Measurements from ENCODE around the gene RBKS. TPM values are rescaled to one million over a fixed set of nuclear protein-coding genes. Genes with fewer than 3 reads are reported as not detected.

RBKS gene
- total RNA-seq, 2 experiments from 2014 or later = 2.2 to 2.8 TPM

DNA sequence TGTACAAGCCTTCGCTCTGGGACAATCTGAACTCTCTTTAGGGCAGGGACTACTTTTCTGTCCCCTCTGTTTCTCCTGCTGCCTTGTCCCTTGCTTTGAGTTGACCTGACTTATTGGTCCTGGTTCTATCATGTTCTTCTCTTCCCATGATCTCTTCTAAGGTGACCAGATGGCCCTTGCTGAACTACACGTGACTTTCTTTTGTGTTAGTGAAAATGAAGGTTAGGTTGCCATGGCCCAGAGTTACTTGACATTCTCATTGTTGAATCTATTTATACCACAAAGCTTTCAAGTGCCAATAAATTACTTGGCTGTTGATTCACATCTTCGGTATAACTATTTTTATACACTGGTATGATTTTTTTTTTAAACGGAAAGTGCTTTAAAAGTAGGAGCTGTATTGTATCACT, 94.3 kb downstream of the RBKS start:
- ChIA-PET CTCF (no interaction called here), POLR2A (no interaction called here)
- Mint-ChIP-seq H3K36me3 (ENCODE audit: low read depth) (no peaks in the 10 kb centered on the region), H3K27me3 (no peaks in the 10 kb centered on the region), H3K4me1 (no peaks in the 10 kb centered on the region), H3K27ac (no peak overlapping the region), H3K4me3 (no peak overlapping the region), H3K9me3 (no peaks in the 10 kb centered on the region)
- DNase-seq = no peak

DNA sequence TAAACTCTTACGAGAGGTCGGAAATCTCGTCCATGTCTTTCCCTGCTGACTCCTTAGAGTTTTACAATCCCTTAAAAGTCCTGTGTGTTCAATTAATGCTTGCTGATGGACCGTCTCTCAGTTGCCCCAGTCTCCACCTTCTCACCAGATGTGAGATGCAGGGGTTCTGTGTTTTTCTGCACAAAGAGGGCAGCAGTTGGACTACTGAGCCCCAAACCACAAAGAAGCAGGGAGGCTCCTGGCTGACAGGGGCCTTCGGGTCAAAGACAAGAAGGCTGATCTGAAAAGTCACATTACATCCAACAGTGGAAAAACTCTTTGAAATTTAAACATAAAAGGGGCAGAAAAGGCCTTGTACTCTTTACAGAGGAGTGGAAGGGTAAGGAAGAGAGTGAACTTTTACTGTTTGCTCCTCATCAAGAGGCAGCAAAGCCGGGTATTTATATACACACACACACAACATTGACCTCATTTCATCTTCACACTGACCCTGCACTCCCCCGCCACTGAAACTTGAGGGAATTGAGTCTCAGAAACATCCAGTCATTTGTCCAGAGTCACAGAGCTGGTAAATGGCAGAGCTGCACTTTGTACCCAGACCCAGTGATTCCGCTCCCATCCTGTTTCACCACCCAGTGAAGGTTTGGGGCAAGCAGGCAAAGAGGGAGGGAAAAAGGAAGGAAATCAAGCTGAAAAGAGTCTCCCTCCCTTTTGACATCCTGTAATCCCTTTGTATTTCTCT, 94.9 kb downstream of the RBKS start:
- H3K36me3 Mint-ChIP-seq (ENCODE audit: low read depth) = peaks cover 2% of the 10 kb centered on the region
- no peaks in the 10 kb centered on the region for H3K27me3 Mint-ChIP-seq
- H3K4me1 Mint-ChIP-seq = no peaks in the 10 kb centered on the region
- H3K27ac Mint-ChIP-seq = no peak overlapping the region
- no peaks in the 10 kb centered on the region for H3K9me3 Mint-ChIP-seq
- no peak overlapping the region for H3K4me3 Mint-ChIP-seq
- DNase-seq = no peak
- ChIA-PET CTCF (interaction anchor here (0.5 kb wide), 1 partner anchor 456 kb away, joined by 3 read pairs; no protein-coding TSS in a partner anchor), POLR2A (no interaction called here)

DNA sequence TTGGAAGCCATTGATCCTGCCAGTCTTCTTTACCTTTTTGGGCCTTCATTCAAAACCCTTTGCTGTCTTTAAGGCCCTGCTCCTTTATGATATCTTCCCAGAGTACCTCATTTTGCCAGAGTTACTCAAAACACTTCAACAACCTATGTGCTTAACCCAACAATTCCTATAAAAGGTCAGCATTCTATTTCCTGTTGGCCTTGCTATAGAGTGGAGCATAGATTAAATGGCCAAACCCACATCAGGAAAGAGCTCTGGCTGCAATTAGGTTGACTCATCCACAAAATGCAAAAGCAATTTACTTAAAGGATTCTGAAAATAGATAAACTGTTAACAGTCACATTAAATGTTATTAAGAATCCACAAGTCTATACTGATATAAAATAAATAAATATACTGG, 97.4 kb downstream of the RBKS start:
- peaks cover 3% of the 10 kb centered on the region for H3K36me3 Mint-ChIP-seq (ENCODE audit: low read depth)
- no peak for DNase-seq
- H3K4me3 Mint-ChIP-seq = no peak overlapping the region
- ChIA-PET POLR2A (no interaction called here), CTCF (no interaction called here)
- H3K27me3 Mint-ChIP-seq = no peaks in the 10 kb centered on the region
- H3K9me3 Mint-ChIP-seq = no peaks in the 10 kb centered on the region
- H3K27ac Mint-ChIP-seq = no peak overlapping the region
- no peaks in the 10 kb centered on the region for H3K4me1 Mint-ChIP-seq

DNA sequence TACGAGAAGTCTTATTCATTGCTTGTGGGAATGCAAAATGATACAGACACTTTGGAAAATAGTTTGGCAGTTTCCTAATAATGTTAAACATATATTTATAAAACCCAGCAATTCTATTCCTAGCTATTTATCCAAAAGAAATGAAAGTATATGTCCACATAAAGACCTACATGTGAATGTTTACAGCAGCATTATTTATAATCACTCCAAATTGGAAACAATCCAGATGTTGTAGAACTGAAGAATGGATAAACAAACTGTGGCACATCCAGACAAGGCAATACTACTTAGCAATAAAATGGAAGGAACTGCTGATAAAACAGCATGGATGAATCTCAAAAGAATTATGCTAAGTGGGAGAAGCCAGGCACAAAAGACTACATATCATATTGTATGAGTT, 99.4 kb downstream of the RBKS start:
- no peak for DNase-seq
- peaks cover 3% of the 10 kb centered on the region for H3K36me3 Mint-ChIP-seq (ENCODE audit: low read depth)
- CTCF ChIA-PET = no interaction called here

DNA sequence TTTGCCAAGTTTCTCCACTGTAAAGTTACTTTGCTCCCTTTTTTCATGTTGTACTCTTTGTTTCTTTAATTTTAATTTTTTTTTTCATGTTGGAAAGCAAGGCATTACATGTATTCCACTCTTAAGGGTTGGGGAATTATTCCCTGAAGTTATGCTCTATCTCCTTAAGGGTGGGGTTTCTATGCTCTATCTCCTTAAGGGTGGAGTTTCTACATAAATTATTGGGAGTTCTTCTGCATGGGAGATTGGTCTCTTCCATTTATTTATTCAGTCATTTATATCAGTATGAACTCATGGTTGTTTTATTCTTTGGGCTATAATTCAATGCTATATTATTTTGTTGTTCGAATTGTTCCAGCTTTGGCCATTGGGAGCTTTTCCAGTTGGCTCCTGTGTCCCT, 107.5 kb downstream of the RBKS start:
- ChIA-PET CTCF (no interaction called here), POLR2A (no interaction called here)
- Mint-ChIP-seq H3K9me3 (no peaks in the 10 kb centered on the region), H3K4me1 (peaks cover 7% of the 10 kb centered on the region), H3K4me3 (no peak overlapping the region), H3K36me3 (ENCODE audit: low read depth) (peaks cover 35% of the 10 kb centered on the region), H3K27ac (no peak overlapping the region), H3K27me3 (no peaks in the 10 kb centered on the region)
- no peak for DNase-seq

More for the DNA sequence above, 99.4 kb downstream of the RBKS start:
- no peaks in the 10 kb centered on the region for H3K27me3 Mint-ChIP-seq
- H3K27ac Mint-ChIP-seq = no peak overlapping the region
- no peaks in the 10 kb centered on the region for H3K4me1 Mint-ChIP-seq
- POLR2A ChIA-PET = no interaction called here
- H3K9me3 Mint-ChIP-seq = no peaks in the 10 kb centered on the region
- no peak overlapping the region for H3K4me3 Mint-ChIP-seq

DNA sequence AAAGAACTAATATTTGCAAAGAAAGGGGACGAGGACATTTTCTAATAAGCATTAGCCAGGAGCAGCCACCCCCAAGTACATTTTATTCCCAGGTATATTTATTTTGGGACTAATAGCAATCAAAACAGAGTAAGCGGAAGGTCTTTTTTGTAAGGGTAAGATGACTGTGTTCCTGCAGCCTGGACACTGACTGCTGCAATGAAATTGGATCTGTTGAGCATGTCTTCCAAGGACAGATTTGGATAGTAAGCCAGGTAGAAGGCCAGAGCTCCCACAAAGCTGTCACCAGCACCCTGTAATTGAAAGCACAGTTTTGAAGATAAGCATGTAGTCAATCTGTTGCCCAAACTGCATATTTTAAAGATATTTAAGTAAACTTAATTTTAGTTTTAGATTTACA, 108.7 kb downstream of the RBKS start:
- DNase-seq = no peak
- peaks cover 10% of the 10 kb centered on the region for H3K4me1 Mint-ChIP-seq
- H3K36me3 Mint-ChIP-seq (ENCODE audit: low read depth) = peaks cover 42% of the 10 kb centered on the region
- H3K9me3 Mint-ChIP-seq = no peaks in the 10 kb centered on the region
- ChIA-PET CTCF (interaction anchor here (0.6 kb wide), 1 partner anchor 12 kb away, joined by 3 read pairs; no protein-coding TSS in a partner anchor), POLR2A (no interaction called here)
- H3K27me3 Mint-ChIP-seq = no peaks in the 10 kb centered on the region
- no peak overlapping the region for H3K27ac Mint-ChIP-seq
- H3K4me3 Mint-ChIP-seq = no peak overlapping the region

DNA sequence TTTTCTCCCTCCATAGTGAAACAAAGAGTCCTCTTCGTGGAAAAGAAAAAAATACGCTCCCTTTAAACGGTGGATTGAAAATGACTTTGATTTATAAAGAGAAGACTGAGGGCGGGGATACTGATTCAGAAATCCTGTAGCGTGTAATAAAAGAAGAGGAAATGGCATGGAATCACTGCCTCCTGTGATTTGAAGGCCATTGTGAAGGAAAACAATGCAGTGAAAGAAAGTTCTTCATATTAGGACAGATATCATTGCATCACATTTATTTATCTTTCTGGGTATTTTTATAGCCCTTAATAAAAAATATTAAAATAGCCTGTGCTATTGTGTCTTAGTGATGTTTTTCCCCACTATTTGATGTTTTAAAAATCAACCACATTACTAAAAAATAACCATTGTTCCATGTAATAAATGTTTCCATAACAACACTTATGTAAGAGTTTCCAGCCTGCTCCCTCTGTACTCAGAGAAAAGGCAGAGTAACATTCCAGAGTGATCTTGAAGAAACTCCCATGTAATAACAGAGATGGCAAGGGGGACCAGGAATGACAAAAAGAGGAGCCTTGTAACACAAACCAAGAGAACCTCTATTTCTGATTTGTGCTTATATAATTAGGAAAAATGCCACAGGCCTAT, 110.7 kb downstream of the RBKS start:
- Mint-ChIP-seq H3K27ac (no peak overlapping the region), H3K4me3 (no peak overlapping the region), H3K36me3 (ENCODE audit: low read depth) (peaks cover 56% of the 10 kb centered on the region), H3K27me3 (no peaks in the 10 kb centered on the region), H3K9me3 (no peaks in the 10 kb centered on the region), H3K4me1 (peaks cover 18% of the 10 kb centered on the region)
- no peak for DNase-seq
- CTCF ChIA-PET = interaction anchor here (0.9 kb wide), 1 partner anchor 96 kb away, joined by 3 read pairs; no protein-coding TSS in a partner anchor
- POLR2A ChIA-PET = no interaction called here

DNA sequence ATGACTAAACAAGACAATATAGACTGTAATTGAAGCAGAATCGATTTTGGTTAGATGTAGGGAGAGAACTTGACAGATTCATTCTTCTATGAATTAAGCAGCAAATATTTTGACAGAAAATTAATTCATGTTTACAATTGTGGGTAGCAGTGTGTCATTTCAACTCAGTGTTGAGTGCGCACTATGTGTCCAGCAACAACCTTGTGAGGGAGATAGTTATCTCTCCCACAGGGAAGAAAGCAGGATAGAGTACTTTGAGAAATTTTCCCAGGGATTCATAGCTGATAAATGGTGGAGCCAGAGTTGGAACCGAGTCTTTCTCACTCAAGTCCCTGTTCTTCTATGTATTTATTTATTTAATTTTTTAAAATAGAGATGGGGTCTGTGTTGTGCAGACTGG, 113.5 kb downstream of the RBKS start:
- Mint-ChIP-seq H3K4me1 (peaks cover 41% of the 10 kb centered on the region), H3K9me3 (no peaks in the 10 kb centered on the region), H3K36me3 (ENCODE audit: low read depth) (peaks cover 62% of the 10 kb centered on the region)

DNA sequence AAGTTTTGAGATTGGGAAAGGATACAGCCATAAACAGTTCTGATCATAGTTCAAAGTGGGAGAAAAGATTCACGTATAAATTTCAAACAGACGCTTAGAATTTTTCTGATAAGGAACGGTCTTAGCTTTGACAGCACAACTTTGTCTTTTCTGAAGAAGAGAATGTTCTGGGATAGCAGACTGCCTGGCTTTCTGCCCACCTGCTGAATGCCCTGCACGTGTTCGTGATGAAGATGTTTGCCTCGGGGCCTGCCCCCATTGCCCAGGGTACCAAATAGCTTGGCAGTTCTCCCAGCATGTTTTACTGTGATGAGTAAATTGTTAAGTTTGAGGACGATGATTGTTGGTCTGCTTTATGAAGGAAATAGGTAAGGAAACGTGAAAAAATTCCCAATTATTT, 114.1 kb downstream of the RBKS start:
- H3K4me3 Mint-ChIP-seq = no peak overlapping the region
- no peaks in the 10 kb centered on the region for H3K9me3 Mint-ChIP-seq
- peaks cover 61% of the 10 kb centered on the region for H3K36me3 Mint-ChIP-seq (ENCODE audit: low read depth)
- peaks cover 47% of the 10 kb centered on the region for H3K4me1 Mint-ChIP-seq
- CTCF ChIA-PET = no interaction called here
- no peak overlapping the region for H3K27ac Mint-ChIP-seq
- POLR2A ChIA-PET = interaction anchor here (0.6 kb wide), 1 partner anchor 541 kb away, joined by 3 read pairs; no protein-coding TSS in a partner anchor
- DNase-seq = no peak
- no peaks in the 10 kb centered on the region for H3K27me3 Mint-ChIP-seq

More for the DNA sequence above, 113.5 kb downstream of the RBKS start:
- ChIA-PET POLR2A (interaction anchor here (0.6 kb wide), 1 partner anchor 541 kb away, joined by 3 read pairs; no protein-coding TSS in a partner anchor), CTCF (no interaction called here)
- DNase-seq = no peak
- Mint-ChIP-seq H3K4me3 (no peak overlapping the region), H3K27ac (no peak overlapping the region), H3K27me3 (no peaks in the 10 kb centered on the region)

DNA sequence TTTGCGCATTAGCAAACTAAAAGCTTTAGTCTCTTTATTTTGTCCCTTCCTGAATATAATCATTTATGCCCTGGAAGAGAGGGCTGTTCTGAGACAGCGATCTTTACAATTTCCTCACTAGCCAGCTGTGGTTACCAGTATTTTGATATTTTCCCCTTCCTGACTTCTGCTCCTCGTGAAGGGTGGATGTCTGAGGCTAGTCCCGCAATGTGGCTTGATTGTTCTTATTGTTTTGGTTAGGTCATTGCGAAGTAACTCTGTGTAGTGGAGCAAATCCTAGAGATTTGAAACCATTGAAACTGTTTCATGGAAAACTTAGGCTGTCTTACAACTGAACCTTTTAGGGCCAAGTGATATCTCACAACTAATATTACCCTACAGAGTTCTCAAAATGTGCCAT, 116.2 kb downstream of the RBKS start:
- DNase-seq = no peak
- Mint-ChIP-seq H3K36me3 (ENCODE audit: low read depth) (peaks cover 45% of the 10 kb centered on the region), H3K4me3 (peak overlapping the region; percentile 18), H3K4me1 (peaks cover 52% of the 10 kb centered on the region), H3K9me3 (no peaks in the 10 kb centered on the region), H3K27ac (no peak overlapping the region), H3K27me3 (no peaks in the 10 kb centered on the region)
- ChIA-PET POLR2A (no interaction called here), CTCF (interaction anchor here (2.7 kb wide), 1 partner anchor 91 kb away, joined by 6 read pairs; no protein-coding TSS in a partner anchor)

DNA sequence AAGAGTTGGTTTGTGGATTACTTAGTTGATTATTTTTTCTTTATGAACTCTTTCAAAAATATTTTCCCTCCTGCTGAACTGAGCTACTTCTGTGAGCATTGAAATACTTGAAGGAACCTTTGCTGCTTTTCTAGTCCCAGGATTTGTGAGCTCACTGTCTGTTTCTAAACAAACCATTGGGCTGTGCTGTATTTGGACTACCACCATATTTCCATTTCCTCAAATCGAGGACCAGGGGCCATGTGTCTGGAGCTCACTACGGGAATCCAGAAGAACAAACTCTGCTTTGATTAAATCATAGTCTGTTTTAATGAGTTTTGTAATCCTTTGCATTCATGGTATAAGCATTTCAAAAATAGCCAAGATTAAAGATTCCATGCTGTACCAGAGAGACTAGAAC, 117.4 kb downstream of the RBKS start:
- POLR2A ChIA-PET = interaction anchor here (0.6 to 2.7 kb wide), 8 partner anchors 12 to 923 kb away, joined by 3 to 8 read pairs (median 4); partner anchors contain the start of genes BABAM2, RBKS, SLC4A1AP and SUPT7L
- Mint-ChIP-seq H3K4me1 (peaks cover 46% of the 10 kb centered on the region), H3K4me3 (peak overlapping the region; percentile 71), H3K27ac (no peak overlapping the region), H3K9me3 (no peaks in the 10 kb centered on the region), H3K27me3 (no peaks in the 10 kb centered on the region), H3K36me3 (ENCODE audit: low read depth) (peaks cover 38% of the 10 kb centered on the region)
- CTCF ChIA-PET = interaction anchor here (1.1 to 2.7 kb wide), 3 partner anchors 18 to 90 kb away, joined by 3 to 6 read pairs (median 3); no protein-coding TSS in a partner anchor
- no peak for DNase-seq

DNA sequence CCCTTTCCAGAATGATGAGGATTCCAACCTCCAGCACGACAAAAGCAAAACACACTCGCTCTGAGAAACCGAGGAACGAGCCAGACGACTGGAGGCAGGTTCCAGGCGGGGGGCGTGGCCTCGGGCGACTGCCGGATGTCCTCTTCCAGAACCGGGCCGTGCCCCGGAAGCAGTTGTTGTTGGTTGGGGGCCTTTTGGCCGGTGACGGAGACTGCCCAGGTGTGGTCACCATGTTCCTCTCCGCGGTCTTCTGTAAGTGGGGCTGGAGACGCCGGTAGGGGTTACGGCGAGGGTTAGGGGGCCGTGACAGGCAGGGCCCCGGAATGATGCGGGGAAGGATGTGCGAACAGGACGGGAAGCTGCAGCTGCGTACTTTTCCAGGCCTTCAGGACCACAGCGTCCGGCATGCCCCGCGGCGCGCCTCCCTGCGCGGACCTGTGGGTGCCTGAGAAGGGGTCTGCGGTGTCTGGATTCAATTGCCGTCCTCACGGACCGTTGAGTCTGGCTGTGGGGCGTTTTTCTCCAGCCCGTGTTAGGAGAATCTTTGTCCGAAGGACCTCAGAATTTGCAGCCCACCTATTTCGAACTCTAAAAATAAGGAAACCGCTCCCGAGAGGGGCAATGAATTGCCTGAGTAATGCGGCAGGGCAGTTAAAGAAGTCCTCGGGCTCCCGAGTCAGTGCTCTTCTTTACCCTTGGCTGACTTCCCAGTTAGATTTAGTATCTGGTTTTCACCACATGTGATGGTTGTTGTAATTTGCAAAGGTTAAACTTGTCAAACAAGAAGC, 118.4 kb downstream of the RBKS start, which contains the start of gene MRPL33:
TSS of gene MRPL33 (plus strand) at position 172 of the 788 bp plus-strand sequence. CDS start at position 231, 59 bp downstream.
- H3K27me3 Mint-ChIP-seq = no peaks in the 10 kb centered on the region
- H3K27ac Mint-ChIP-seq = peak within 1 kb of the TSS; percentile 93
- peak; percentile 92 for DNase-seq
- no peaks in the 10 kb centered on the region for H3K9me3 Mint-ChIP-seq
- CTCF ChIA-PET = interaction anchor here (1.1 to 2.7 kb wide), 3 partner anchors 17 to 88 kb away, joined by 3 to 6 read pairs (median 3); no protein-coding TSS in a partner anchor
- H3K4me1 Mint-ChIP-seq = peaks cover 42% of the 10 kb centered on the region
- peak within 1 kb of the TSS; percentile 99 for H3K4me3 Mint-ChIP-seq
- H3K36me3 Mint-ChIP-seq (ENCODE audit: low read depth) = peaks cover 32% of the 10 kb centered on the region
- POLR2A ChIA-PET = interaction anchor here (0.7 to 2.7 kb wide), 9 partner anchors 13 to 638 kb away, joined by 3 to 8 read pairs (median 4); partner anchors contain the start of genes BABAM2, RBKS, SLC4A1AP and SUPT7L

Measured in activated CD4-positive, alpha-beta memory T cell treated with anti-CD3 and anti-CD28 coated beads, Interleukin-2, amount 10 ng/mL, durations not matched to agents 7 days and 5 days (primary cell).